Mesothelial cell of epicardium (in vitro differentiated cells): ENCODE measurements around the gene SH3RF2. TPM values are rescaled to one million over a fixed set of nuclear protein-coding genes. Genes with fewer than 3 reads are reported as not detected.
A peak's percentile ranks its signal among the peaks of the same experiment; 100 is the strongest.

Source experiments
- DNase-seq, 2 experiments: peaks; one replicate each; pipeline ENCODE4 v3.0.0; 2021; ENCODE audit warnings: low spot score in 2 of 2; ENCODE audit not compliant: unreplicated experiment in 2 of 2
- H3K27ac Mint-ChIP-seq: 2 replicates; pipeline ENCODE4 v1.8.0; 2021; ENCODE audit warnings: mixed read lengths
- H3K27me3 Mint-ChIP-seq: 2 replicates; pipeline ENCODE4 v1.8.0; 2021; ENCODE audit warnings: low read depth, mixed read lengths
- H3K36me3 Mint-ChIP-seq: 2 replicates; pipeline ENCODE4 v1.8.0; 2021; ENCODE audit warnings: mixed read lengths
- H3K4me1 Mint-ChIP-seq: 2 replicates; pipeline ENCODE4 v1.8.0; 2021; ENCODE audit warnings: mixed read lengths
- H3K4me3 Mint-ChIP-seq: 2 replicates; pipeline ENCODE4 v1.8.0; 2021; ENCODE audit warnings: mild to moderate bottlenecking, moderate library complexity, mixed read lengths
- H3K9me3 Mint-ChIP-seq: 2 replicates; pipeline ENCODE4 v1.8.0; 2021; ENCODE audit warnings: mixed read lengths
- total RNA-seq: library from RNA; stranded (reverse); gene quantifications from 3 replicates; pipeline ENCODE4 v1.2.1, GENCODE V29; 2021
- TF ChIP-seq, protein P1 (sequence below): fragments of 200-600 bp; sonication (generic); IDR thresholded peaks from one replicate; pipeline ENCODE4 v1.5.0; 2021; ENCODE audit warnings: antibody characterized with exemption; ENCODE audit not compliant: unreplicated experiment

The SH3RF2 gene
- total RNA-seq, 1 donor from 2014 or later: 3.2 TPM

DNA sequence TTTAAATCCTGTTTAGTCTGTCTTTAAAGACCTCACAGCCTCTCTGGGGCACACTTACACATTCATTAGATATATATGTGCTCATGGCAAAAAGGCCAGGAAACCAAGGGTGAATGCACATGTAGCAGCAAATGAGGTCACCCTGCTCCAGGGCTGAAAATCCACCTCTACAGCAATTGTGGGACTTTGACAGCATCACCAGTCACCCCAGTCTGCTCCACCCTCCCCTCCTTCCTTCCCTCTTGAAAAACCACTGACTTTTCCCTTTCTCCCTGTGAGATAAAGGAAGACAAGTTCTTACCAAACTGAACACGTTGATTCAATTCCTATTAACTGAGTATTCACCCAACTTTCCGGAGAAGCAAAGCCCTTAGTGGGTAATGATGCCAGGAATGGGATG is 15.2 kb upstream of the SH3RF2 start:
- no peaks in the 10 kb centered on the region for H3K36me3 Mint-ChIP-seq
- H3K4me1 Mint-ChIP-seq: peaks cover 17% of the 10 kb centered on the region
- no peak overlapping the region for H3K4me3 Mint-ChIP-seq
- DNase-seq: no peak
- TF ChIP-seq, protein P1, sequence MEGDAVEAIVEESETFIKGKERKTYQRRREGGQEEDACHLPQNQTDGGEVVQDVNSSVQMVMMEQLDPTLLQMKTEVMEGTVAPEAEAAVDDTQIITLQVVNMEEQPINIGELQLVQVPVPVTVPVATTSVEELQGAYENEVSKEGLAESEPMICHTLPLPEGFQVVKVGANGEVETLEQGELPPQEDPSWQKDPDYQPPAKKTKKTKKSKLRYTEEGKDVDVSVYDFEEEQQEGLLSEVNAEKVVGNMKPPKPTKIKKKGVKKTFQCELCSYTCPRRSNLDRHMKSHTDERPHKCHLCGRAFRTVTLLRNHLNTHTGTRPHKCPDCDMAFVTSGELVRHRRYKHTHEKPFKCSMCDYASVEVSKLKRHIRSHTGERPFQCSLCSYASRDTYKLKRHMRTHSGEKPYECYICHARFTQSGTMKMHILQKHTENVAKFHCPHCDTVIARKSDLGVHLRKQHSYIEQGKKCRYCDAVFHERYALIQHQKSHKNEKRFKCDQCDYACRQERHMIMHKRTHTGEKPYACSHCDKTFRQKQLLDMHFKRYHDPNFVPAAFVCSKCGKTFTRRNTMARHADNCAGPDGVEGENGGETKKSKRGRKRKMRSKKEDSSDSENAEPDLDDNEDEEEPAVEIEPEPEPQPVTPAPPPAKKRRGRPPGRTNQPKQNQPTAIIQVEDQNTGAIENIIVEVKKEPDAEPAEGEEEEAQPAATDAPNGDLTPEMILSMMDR: no peak
- H3K27ac Mint-ChIP-seq: no peak overlapping the region
- no peaks in the 10 kb centered on the region for H3K27me3 Mint-ChIP-seq
- no peaks in the 10 kb centered on the region for H3K9me3 Mint-ChIP-seq

DNA sequence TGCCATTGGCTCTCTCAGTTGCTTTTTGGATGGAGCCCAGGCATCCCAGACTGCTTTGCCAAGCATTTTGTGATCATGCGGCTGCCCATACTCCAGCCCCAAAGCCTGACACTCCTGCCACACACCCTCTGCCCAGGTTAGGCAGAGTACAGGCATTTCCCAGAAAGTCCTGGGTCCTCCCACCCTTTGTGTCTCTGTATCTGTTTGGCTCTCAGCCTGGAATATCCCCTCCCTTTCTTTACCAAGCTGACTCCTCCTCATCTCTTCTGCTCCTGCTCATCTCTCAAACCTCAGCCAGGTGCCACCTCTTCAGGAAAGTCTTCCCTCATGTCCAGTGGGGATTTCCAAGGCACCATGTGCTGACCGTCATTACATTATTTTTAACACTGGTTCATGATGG is 14.3 kb upstream of the SH3RF2 start:
- H3K4me3 Mint-ChIP-seq: no peak overlapping the region
- DNase-seq: no peak
- H3K4me1 Mint-ChIP-seq: peaks cover 17% of the 10 kb centered on the region
- TF ChIP-seq, protein P1: no peak
- no peak overlapping the region for H3K27ac Mint-ChIP-seq
- no peaks in the 10 kb centered on the region for H3K27me3 Mint-ChIP-seq
- H3K36me3 Mint-ChIP-seq: no peaks in the 10 kb centered on the region
- no peaks in the 10 kb centered on the region for H3K9me3 Mint-ChIP-seq

DNA sequence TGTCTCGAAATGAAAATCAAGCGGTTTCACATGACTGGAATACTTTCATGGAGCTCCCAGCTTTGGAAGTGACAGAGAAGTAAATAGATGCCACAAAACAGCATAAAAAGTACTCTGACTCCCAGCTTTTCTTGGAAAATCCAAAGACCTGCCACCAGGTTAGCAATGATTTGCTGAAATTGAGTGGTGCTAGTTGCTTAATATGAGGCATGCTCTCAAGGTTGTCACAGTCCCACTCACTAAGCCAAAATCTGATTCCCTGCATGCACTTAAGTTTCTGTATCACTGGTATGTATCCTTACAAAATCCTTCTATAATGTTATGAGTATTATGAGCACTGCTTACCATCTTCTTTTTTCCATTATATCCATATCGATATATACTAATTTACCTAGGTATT is 13.0 kb upstream of the SH3RF2 start:
- H3K27ac Mint-ChIP-seq: no peak overlapping the region
- no peak for DNase-seq
- TF ChIP-seq, protein P1: no peak
- no peaks in the 10 kb centered on the region for H3K27me3 Mint-ChIP-seq
- no peaks in the 10 kb centered on the region for H3K36me3 Mint-ChIP-seq
- H3K4me1 Mint-ChIP-seq: peaks cover 17% of the 10 kb centered on the region
- no peak overlapping the region for H3K4me3 Mint-ChIP-seq
- no peaks in the 10 kb centered on the region for H3K9me3 Mint-ChIP-seq

DNA sequence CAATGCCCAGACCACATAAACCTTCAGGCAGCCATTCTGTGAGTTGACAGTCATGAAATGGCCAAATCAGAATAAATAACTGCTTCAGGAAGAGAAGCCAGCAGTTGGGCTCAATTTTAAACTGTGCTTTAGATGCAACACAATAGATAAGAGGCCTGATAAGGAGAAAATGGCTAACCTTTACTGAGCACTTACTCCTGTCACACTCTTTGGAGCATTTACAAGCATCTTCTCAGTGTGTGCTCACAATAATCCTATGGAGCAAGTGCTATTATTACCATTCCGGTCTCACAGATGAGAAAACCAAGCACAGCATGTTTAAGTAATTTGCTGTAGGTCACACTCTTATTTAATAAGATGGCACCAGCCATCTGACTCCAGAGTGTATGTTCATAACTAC is 11.5 kb upstream of the SH3RF2 start:
- Mint-ChIP-seq H3K27me3 (no peaks in the 10 kb centered on the region), H3K27ac (peak overlapping the region; percentile 67), H3K4me3 (no peak overlapping the region), H3K9me3 (no peaks in the 10 kb centered on the region), H3K4me1 (peaks cover 17% of the 10 kb centered on the region), H3K36me3 (no peaks in the 10 kb centered on the region)
- no peak for DNase-seq
- TF ChIP-seq, protein P1: no peak

DNA sequence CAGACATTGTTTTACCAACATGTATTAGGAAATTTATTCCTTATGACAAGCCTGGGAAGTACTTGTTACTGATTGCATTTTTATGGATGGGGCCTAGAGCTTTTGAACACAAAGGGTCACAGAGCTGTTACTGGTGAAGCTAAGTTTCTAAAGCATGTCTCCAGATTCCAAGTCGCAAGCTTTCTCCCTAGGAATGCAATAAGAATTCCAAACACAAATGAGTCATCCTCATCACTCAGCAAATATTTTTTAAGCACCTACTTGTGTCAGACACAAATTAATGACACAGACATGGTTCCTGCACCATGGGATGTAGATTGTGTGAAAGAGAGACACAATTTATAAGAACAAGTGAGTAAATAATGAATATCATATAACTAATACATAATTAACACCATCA is 11.0 kb upstream of the SH3RF2 start:
- Mint-ChIP-seq H3K27ac (peak overlapping the region; percentile 67), H3K36me3 (no peaks in the 10 kb centered on the region), H3K4me1 (peaks cover 17% of the 10 kb centered on the region), H3K4me3 (no peak overlapping the region), H3K27me3 (no peaks in the 10 kb centered on the region), H3K9me3 (no peaks in the 10 kb centered on the region)
- TF ChIP-seq, protein P1: no peak
- DNase-seq: no peak

DNA sequence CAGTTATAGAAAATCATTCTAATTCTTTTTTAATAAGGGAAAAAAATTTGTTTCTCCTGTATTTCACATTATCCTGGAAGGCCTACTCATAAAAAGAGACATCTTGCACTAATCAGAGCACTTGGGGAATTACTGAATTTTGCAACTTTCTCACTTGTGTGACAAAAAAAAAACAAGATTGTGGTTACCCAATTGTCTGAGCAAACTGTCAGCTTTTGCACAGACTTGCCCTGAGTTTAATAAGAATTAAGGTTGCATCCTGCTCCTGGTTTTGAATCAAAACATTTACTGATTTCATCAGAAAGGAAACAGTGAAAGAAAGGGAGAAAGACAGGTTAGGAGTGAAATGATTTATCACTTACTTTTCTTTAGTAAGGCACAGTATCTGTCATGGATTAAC is 10.6 kb upstream of the SH3RF2 start:
- H3K36me3 Mint-ChIP-seq: no peaks in the 10 kb centered on the region
- TF ChIP-seq, protein P1: no peak
- peaks cover 19% of the 10 kb centered on the region for H3K4me1 Mint-ChIP-seq
- peak overlapping the region; percentile 56 for H3K27ac Mint-ChIP-seq
- H3K27me3 Mint-ChIP-seq: no peaks in the 10 kb centered on the region
- no peak overlapping the region for H3K4me3 Mint-ChIP-seq
- H3K9me3 Mint-ChIP-seq: no peaks in the 10 kb centered on the region
- DNase-seq: no peak
